Posterior cingulate gyrus (tissue), 11 donors: Measurements from ENCODE around the gene RASSF4.

Source experiments
- DNase-seq, 10 donors: peaks; one replicate each; pipeline versions ENCODE4 v3.0.0 to v3.0.0-alpha.2; 2020 to 2021; ENCODE audit warnings: mixed read lengths in 3 of 10
- intact Hi-C: fragments of 100-400 bp; cut with DNase I; formaldehyde crosslinking; loops from one replicate; pipeline ENCODE4 v1.15.1; 2023

Gene RASSF4

GRCh38 chr10:44946205-44946604 is 13.4 kb upstream of the RASSF4 start:
- intact Hi-C loops = no loop called here
- no peak for DNase-seq

DNA sequence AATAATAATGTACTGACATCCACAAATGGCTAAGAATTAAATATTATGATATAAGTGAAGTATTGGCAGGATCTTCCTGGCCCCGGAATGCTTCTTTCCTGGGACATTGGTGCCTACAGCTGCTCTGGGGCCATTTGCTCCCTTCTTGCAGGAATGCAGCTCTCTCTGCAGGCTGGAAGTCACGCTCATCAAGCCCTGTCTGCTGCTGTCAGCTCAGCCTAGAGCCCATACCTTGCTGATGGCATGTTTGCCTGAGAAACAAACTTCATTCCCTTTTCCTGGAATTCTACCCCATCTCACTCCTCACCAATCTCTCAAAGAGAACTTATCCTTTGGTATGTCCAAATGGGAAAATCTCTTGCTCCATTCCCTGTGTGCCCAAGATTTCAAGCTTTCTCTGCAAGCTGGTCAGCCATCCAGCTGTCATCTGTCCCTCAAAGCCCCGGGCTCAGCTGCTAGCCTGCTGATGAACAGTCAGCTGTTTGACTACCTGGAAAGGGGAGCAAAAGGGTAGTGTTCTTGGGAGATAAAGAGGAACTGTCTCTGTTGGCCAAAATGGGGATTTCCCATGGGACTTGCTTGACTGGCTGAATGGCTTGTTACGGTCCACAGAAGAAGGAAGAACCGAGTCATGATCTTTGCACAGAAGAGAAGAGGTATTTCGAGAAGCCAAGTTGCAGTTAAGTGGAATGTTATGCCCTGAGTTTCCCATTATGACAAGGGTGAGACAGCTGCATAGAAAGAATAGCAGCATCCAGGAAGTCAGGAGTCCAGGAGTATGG is 12.0 kb upstream of the RASSF4 start:
- DNase-seq = peak in 1 of 10 donors; percentile 11
- intact Hi-C loops = no loop called here

- DNase-seq = no peak
- intact Hi-C loops = no loop called here
These were observed 11.0 kb upstream of the RASSF4 start for GRCh38 chr10:44948642-44949041.

DNA sequence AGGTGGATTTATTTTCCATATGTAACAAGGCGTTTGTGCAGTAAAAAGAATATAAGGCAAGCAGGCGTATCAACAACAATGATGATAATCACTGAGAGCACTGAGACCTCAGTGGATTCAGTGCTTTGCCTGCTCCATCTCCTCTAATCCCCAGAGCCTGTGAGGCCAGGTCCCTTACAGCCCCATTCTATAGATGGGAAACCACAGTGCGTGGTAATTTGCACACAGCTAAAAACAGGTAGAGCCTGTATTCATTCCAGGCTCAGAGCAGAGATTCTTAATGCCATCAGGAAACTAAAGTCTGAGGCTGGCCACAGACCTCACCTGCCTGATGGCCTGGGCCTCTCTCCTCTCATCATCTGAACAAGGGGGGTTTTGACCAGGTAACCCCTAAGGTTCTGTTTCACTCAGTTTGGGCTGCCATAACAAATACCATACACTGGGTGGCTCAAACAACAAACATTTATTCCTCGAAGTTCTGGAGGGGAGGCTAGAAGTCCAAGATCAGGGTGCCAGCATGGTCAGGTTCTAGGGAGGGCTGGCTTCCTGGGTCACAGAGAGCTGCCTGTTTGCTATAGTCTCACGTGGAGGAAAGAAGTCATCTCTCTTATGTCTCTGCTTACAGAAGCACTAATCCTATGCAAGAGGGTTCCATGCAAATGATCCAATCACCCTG is 10.3 kb upstream of the RASSF4 start:
- intact Hi-C loops = no loop called here
- no peak for DNase-seq

GRCh38 chr10:44949915-44950314 is 9.7 kb upstream of the RASSF4 start:
- DNase-seq = peak in 1 of 10 donors; percentile 13
- intact Hi-C loops = no loop called here

GRCh38 chr10:44950326-44951225 is 9.0 kb upstream of the RASSF4 start:
- intact Hi-C loops = no loop called here
- peak in 2 of 10 donors; percentile 9 to 65 for DNase-seq

GRCh38 chr10:44951576-44952226 is 7.9 kb upstream of the RASSF4 start:
- intact Hi-C loops = no loop called here
- peak in 1 of 10 donors; percentile 4 for DNase-seq

GRCh38 chr10:44952779-44953231 is 6.8 kb upstream of the RASSF4 start:
- peak in 1 of 10 donors; percentile 8 for DNase-seq

DNA sequence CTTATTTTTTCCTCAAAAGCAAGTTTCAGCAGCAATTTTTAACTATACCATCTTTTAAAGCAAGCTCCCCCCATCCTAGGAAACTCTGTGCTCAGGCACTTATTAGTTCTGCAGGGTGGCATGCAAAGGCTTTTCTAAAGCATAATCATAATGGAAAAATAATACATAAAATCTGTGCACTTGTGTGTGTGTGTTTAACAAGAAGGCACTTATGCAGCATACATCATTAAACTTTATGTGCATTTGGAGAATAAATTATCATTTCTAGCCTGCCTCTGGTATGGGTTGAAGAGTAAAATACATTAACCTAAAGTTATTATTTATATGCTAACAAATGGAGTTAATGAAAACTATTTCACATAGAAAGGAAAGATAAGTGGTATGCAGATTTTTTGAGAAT is 5.6 kb upstream of the RASSF4 start:
- intact Hi-C loops = no loop called here
- DNase-seq = no peak

More at GRCh38 chr10:44952779-44953231, 6.8 kb upstream of the RASSF4 start:
- intact Hi-C loops = no loop called here

GRCh38 chr10:44954962-44955361 is 4.6 kb upstream of the RASSF4 start:
- intact Hi-C loops = no loop called here
- no peak for DNase-seq

- peak in 3 of 10 donors; percentile 4 to 50 (median 11) for DNase-seq
- intact Hi-C loops = no loop called here
These were observed 4.1 kb upstream of the RASSF4 start for GRCh38 chr10:44955413-44956070.

DNA sequence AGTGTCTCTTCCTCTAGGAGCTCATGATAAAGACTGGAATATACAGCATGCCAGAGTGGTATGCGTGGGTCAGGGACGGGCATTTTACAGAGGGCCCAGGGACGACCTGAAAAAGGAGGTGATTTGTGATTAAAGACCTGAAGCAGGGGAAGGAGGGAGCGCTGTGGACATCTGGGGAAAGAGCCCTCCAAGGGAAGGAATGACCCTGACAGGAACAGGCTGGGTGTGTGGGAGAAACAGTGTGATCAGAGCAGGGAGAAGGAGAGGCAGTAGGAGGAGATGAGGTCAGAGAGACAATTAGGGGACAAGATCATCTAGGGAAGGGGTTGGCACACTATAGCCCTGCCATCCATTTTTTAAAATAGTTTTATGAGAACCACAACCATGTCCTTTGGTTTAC is 3.4 kb upstream of the RASSF4 start:
- no peak for DNase-seq
- intact Hi-C loops = no loop called here

DNA sequence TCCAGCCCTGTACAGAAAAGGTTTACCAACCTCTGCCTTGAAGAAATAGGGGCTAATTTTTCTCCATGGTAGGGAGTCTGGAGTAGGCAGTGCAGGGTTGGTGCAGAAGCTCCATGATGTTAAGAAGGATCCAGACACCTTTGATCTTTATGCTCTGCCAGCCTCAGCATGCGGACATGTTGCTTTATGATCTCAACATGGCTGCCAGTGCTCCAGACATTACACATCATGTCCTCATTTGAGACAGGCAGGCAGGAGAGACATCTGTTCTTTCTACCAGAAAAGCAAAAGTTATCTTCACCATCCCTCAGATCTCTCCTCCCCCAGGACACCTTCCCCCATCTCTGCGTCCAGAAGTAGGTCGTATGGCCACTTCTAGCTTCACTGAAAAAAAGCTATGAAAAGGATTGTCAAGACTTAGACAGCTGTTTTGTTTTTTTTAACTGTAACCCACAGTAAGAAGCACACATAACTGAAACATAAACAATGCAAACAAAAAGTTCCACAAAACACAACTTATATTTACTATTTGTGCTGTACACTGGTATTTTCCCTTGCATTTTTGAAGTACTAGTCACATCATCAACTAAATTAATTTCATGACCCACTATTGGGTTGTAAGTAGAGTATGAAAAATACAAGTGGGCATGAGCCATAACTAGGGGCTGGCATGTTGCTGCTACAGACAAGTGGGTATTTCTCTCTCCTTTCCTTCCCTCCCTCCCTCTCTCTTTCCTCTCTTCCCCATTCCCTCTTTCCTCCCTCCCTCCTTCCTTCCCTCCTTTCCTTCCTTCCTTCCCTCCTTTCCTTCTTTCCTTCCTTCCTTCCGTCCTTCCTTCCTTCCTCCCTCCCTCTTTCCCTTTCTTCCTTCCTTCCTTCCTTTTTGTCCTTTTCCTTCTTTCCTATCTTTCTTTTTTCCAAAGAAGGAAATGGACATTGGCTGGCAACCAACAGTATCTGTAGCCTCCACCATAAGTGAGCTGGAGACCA is 2.6 kb upstream of the RASSF4 start:
- DNase-seq = no peak
- intact Hi-C loops = no loop called here

DNA sequence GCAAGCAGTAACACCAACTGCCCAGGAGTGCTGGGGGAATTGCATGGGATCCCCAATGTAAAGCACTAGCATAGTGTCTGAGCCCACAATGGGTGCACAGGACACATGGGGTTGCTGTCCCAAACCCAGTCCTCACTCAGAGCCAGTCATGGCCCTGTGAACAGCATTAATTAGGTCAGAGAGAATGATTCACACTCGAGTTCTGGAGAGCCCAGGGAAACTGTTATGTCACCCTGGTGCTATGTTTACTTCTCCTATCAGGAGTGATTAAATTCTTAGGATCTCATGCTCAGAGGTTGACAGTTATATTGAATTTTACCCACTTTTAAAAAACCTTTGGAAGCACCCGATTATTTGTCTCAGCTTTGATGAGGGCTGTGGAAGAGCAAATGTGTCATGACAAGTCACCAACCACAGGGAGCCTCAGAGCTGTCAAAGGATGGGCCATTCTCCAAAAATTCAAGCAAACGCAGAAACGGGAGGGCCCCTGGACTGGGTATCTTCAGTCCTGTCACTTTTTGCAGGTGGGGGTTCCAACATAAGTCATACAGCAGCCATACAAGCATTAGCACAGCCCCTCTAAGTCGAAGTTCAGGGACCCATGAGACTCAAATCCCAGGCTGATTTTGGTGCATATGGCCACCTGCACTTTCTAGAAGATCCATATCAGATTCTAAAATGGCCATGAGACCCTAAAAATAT is 1.3 kb upstream of the RASSF4 start:
- DNase-seq = peak in 2 of 10 donors; percentile 7 to 15
- intact Hi-C loops = no loop called here

- intact Hi-C loops = no loop called here
- no peak for DNase-seq
These were observed 730 bp upstream of the RASSF4 start for GRCh38 chr10:44958898-44959246.

GRCh38 chr10:44960088-44960460 is 472 bp downstream of the RASSF4 start:
- intact Hi-C loops = no loop called here
- peak in 2 of 10 donors; percentile 0 to 43 for DNase-seq

DNA sequence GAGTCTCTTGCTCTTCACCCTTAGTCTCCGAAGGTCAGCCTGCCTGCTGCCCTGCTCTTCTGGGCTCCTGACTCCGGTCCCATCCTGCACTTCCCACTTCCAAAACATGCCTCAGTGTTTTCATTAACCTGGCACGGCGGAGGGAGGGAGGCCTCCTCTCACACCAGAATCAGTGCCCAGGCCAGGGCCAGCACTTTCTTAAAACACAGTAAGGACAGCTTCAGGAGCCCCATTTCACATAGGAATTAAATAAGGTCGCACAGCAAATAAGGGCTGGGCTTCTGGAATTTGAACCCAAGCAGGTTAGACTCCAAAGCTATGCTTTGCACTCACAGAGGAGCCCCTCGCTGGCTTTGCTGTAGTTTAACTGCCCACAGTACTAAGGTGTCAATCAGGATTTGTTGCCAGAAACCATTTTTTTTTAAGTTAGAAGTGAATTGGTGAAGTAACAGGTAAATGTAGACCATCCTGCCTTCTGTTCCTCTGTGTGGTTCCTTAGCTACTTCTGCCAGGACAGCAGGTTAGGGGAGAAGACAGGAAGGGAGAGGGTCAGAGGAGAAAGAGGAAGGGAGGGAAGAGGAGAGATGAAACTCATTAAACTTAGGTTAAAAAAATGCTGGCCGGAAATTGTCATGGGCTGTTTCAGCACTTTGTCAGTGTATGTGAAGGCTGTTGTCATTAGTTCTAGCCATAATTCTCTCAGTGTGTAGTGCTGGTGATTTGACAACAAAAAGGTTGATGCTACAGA is 1.1 kb downstream of the RASSF4 start:
- DNase-seq = peak in 4 of 10 donors; percentile 9 to 76 (median 32)
- intact Hi-C loops = no loop called here
